GM12878 (cell line): ENCODE measurements around the gene ARL16. TPM values are rescaled to one million over a fixed set of nuclear protein-coding genes. Genes with fewer than 3 reads are reported as not detected.

Experiments used
- ATAC-seq: fragments of 200-7000 bp; cut with Tn5 transposase; 3 replicates; pipeline ENCODE4 v1.9.1; 2020; ENCODE audit warnings: mild to moderate bottlenecking, moderate library complexity
- BruUV-seq: library from RNA; stranded (reverse); fragments of 400-500 nt; replicated peaks from 2 replicates; lab custom pipeline; 2021; lab: Mats Ljungman, UMichigan
- CTCF ChIA-PET: fragments of 300-600 bp; sonication (Branson Sonifier 250); formaldehyde crosslinking; extraction: SDS; loops from one replicate; lab custom pipeline; 2021; ENCODE audit warnings: inconsistent platforms; lab: Yijun Ruan, JAX
- POLR2A ChIA-PET: fragments of 350-600 bp; formaldehyde crosslinking; extraction: SDS; loops from one replicate; lab custom pipeline; 2021; ENCODE audit warnings: inconsistent platforms; lab: Charles Lee
- RAD21 ChIA-PET: fragments of 300-600 bp; sonication (Branson Sonifier 250); formaldehyde crosslinking; loops from one replicate; lab custom pipeline; 2023; ENCODE audit warnings: antibody characterized with exemption; ENCODE audit not compliant: unreplicated experiment; lab: Charles Lee
- SMC1A ChIA-PET: fragments of 300-600 bp; sonication (Branson Sonifier 250); formaldehyde crosslinking; loops from one replicate; lab custom pipeline; 2023; ENCODE audit not compliant: unreplicated experiment, uncharacterized antibody; lab: Charles Lee
- DNase-seq: peaks from one replicate; pipeline ENCODE4 v3.0.0-alpha.2; 2011; ENCODE audit warnings: low read depth, low spot score
- FAIRE-seq: peaks from 3 replicates; lab custom pipeline; 2011; peaks lifted over from hg19 to GRCh38; lab: Jason Lieb, UNC
- H2AFZ ChIP-seq: 2 replicates; pipeline ENCODE4 v1.6.0; 2011; ENCODE audit warnings: low read depth, low read length, control low read depth; ENCODE audit not compliant: control insufficient read depth
- H3K27ac ChIP-seq: 2 replicates; pipeline ENCODE4 v1.5.1; 2011; ENCODE audit warnings: control low read depth; ENCODE audit not compliant: control insufficient read depth, insufficient read depth
- H3K27me3 ChIP-seq, 2 experiments: replicated peaks in 1 of 2; 2 replicates each; pipeline versions ENCODE4 v1.6.0 to v1.6.1; 2011; ENCODE audit warnings: low read length in 1 of 2; ENCODE audit not compliant: control insufficient read depth in 2 of 2, insufficient read depth in 2 of 2
- H3K36me3 ChIP-seq, 2 experiments: 2 replicates each; pipeline ENCODE4 v1.5.1; 2011; ENCODE audit warnings: low read length in 1 of 2; ENCODE audit not compliant: control insufficient read depth in 2 of 2, insufficient read depth in 2 of 2
- H3K4me1 ChIP-seq: 2 replicates; pipeline ENCODE4 v1.6.1; 2011; ENCODE audit warnings: mild to moderate bottlenecking, low read length, moderate library complexity, mixed read lengths; ENCODE audit not compliant: control insufficient read depth, insufficient read depth
- H3K4me2 ChIP-seq: 2 replicates; pipeline ENCODE4 v1.6.0; 2011; ENCODE audit warnings: control low read depth; ENCODE audit not compliant: control insufficient read depth, insufficient read depth
- H3K4me3 ChIP-seq: fragments of 200-600 bp; sonication (generic); 2 replicates; pipeline ENCODE4 v1.5.1; 2016
- H3K79me2 ChIP-seq: 2 replicates; pipeline ENCODE4 v1.6.0; 2011; ENCODE audit warnings: low read length; ENCODE audit not compliant: control insufficient read depth, insufficient read depth
- H3K9ac ChIP-seq: 2 replicates; pipeline ENCODE4 v1.8.0; 2011; ENCODE audit warnings: low read length, control low read depth, mixed read lengths; ENCODE audit not compliant: control insufficient read depth, insufficient read depth
- H3K9me3 ChIP-seq: replicated peaks from 3 replicates; pipeline ENCODE4 v1.5.1; 2011; ENCODE audit warnings: mild to moderate bottlenecking, low read length; ENCODE audit not compliant: control insufficient read depth, insufficient read depth
- H4K20me1 ChIP-seq: 2 replicates; pipeline ENCODE4 v1.6.0; 2011; ENCODE audit not compliant: control insufficient read depth, insufficient read depth
- CHD2 ChIP-seq: IDR thresholded peaks from 2 replicates; pipeline ENCODE4 v1.6.1; 2011; ENCODE audit warnings: low read depth, low read length, improper control_type of control experiment, borderline replicate concordance
- CTCF ChIP-seq, 3 experiments: IDR thresholded peaks in 2 of 3; conservative IDR thresholded peaks in 1 of 3; 2 replicates each; pipeline ENCODE4 v1.5.1; 2011; ENCODE audit warnings: low read depth in 3 of 3, low read length in 3 of 3, mild to moderate bottlenecking in 3 of 3, control low read depth in 2 of 3, moderate library complexity in 2 of 3, inconsistent platforms in 1 of 3, mixed read lengths in 1 of 3; ENCODE audit not compliant: control insufficient read depth in 2 of 3, insufficient read depth in 1 of 3; ENCODE audit errors: extremely low read depth in 1 of 3
- EZH2 ChIP-seq: IDR thresholded peaks from 2 replicates; pipeline ENCODE4 v1.6.1; 2012; ENCODE audit warnings: low read depth, mild to moderate bottlenecking, control low read depth, inconsistent platforms, low read length, borderline replicate concordance; ENCODE audit not compliant: control insufficient read depth
- GABPA ChIP-seq: IDR thresholded peaks from 2 replicates; pipeline ENCODE4 v1.6.1; 2014; ENCODE audit warnings: antibody characterized with exemption, low read depth, mild to moderate bottlenecking, inconsistent platforms
- HDAC6 ChIP-seq: fragments of 200-600 bp; sonication (generic); IDR thresholded peaks from one replicate; pipeline ENCODE4 v1.8.0; 2017; ENCODE audit warnings: antibody characterized with exemption; ENCODE audit not compliant: unreplicated experiment
- JUNB ChIP-seq: IDR thresholded peaks from 2 replicates; pipeline ENCODE4 v1.6.1; 2016; ENCODE audit warnings: antibody characterized with exemption, mild to moderate bottlenecking
- MEF2B ChIP-seq: fragments of 450-650 bp; IDR thresholded peaks from 2 replicates; pipeline ENCODE4 v1.6.1; 2018; ENCODE audit warnings: mild to moderate bottlenecking, moderate library complexity; ENCODE audit not compliant: partially characterized antibody, poor library complexity, severe bottlenecking
- MXI1 ChIP-seq: fragments of 150-350 bp; IDR thresholded peaks from 2 replicates; pipeline ENCODE4 v1.6.1; 2011; ENCODE audit warnings: low read depth, mild to moderate bottlenecking, inconsistent platforms, low read length, improper control_type of control experiment
- PAX5 ChIP-seq: IDR thresholded peaks from 2 replicates; pipeline ENCODE4 v1.6.1; 2011; ENCODE audit warnings: low read depth, low read length, borderline replicate concordance
- POLR2AphosphoS2 ChIP-seq: IDR thresholded peaks from 2 replicates; pipeline ENCODE4 v1.6.1; 2011; ENCODE audit warnings: low read depth, mild to moderate bottlenecking, low read length, improper control_type of control experiment, moderate library complexity
- RAD21 ChIP-seq: IDR thresholded peaks from 2 replicates; pipeline ENCODE4 v1.6.1; 2011; ENCODE audit warnings: mild to moderate bottlenecking, low read depth, low read length, moderate library complexity; ENCODE audit not compliant: insufficient read depth
- RELA ChIP-seq: fragments of 450-650 bp; IDR thresholded peaks from 2 replicates; pipeline ENCODE4 v1.8.0; 2014; ENCODE audit warnings: borderline replicate concordance; ENCODE audit not compliant: partially characterized antibody
- SMAD1 ChIP-seq: fragments of 450-650 bp; IDR thresholded peaks from 2 replicates; pipeline ENCODE4 v1.6.1; 2018; ENCODE audit warnings: mild to moderate bottlenecking, low read depth; ENCODE audit not compliant: partially characterized antibody
- WRNIP1 ChIP-seq: IDR thresholded peaks from 2 replicates; pipeline ENCODE4 v1.6.1; 2011; ENCODE audit warnings: low read depth, low read length, improper control_type of control experiment, borderline replicate concordance
- YY1 ChIP-seq: IDR thresholded peaks from 2 replicates; pipeline ENCODE4 v1.6.1; 2011; ENCODE audit warnings: low read depth, mild to moderate bottlenecking, low read length
- WGBS: methylation state at CpG from one replicate; pipeline ENCODE4 v1.1.6; 2016; ENCODE audit warnings: low lambda C conversion rate; ENCODE audit not compliant: insufficient replicate concordance, insufficient coverage; ENCODE audit errors: missing lambda C conversion rate; 5-methylcytosine and 5-hydroxymethylcytosine counted together
- in situ Hi-C: fragments of 300-500 bp; cut with MboI; formaldehyde crosslinking; loops from 9 replicates; pipeline ENCODE4 v1.14.3; 2018; ENCODE audit warnings: mixed read lengths
- intact Hi-C: fragments of 100-400 bp; cut with micrococcal nuclease; formaldehyde crosslinking; loops from one replicate; pipeline ENCODE4 v1.14.2; 2022; ENCODE audit not compliant: unreplicated experiment
- polyA plus RNA-seq, 11 experiments: library from polyadenylated mRNA; depleted of rRNA in 4 of 11; unstranded in 6 of 11; stranded (reverse) in 5 of 11; fragments of >200 nt; fragmentation: Nextera tagmentation in 4 of 11; fragmentation: Illumina TruSeq in 1 of 11; extraction: Ambion mirVana in 4 of 11; extraction: Trizol in 1 of 11; gene quantifications; 1 replicate in 1 of 11; 2 replicates in 10 of 11; pipeline versions ENCODE4 v1.2.1 to v1.2.3, GENCODE V29; 2011 to 2016; ENCODE audit warnings: inconsistent platforms in 2 of 11, missing spikeins in 2 of 11, low read depth in 1 of 11
- total RNA-seq, 4 experiments: library from RNA; depleted of rRNA in 3 of 4; stranded (reverse); fragments of >200 nt in 3 of 4; fragmentation: Illumina TruSeq in 1 of 4; extraction: Trizol in 1 of 4; gene quantifications; 2 replicates each; pipeline versions ENCODE4 v1.2.1 to v1.2.3, GENCODE V29; 2013 to 2021

Gene ARL16
- total and polyA plus RNA-seq, 10 of the 15 experiments (the other 5 are each of a cell fraction or from before 2014, with no cell fraction given), result 4.7 to 47.6 (median 30.9) TPM

- no peaks in the 10 kb centered on the region for H4K20me1 ChIP-seq
- H3K4me3 ChIP-seq, result no peak overlapping the region
- WGBS, result 12% methylated on average over 4 of the region's 4 CpGs
- FAIRE-seq, result no peak
- no peak for DNase-seq
- ChIA-PET CTCF (no interaction called here), RAD21 (interaction anchor here (1.0 kb wide), 1 partner anchor 105 kb away, joined by 3 read pairs; the partner anchor contains the start of gene FAAP100), POLR2A (interaction anchor here (1.1 kb wide), 1 partner anchor 27 kb away, joined by 3 read pairs; the partner anchor contains the start of genes ARL16 and HGS), SMC1A (no interaction called here)
- H3K9me3 ChIP-seq, result no peaks in the 10 kb centered on the region
- ATAC-seq, result no peak
- intact Hi-C loops (no loop called here), in situ Hi-C loops (no loop called here)
- BruUV-seq, result no TSS peak
- no peak overlapping the region for H3K9ac ChIP-seq
- TF ChIP-seq MXI1 (no peak), EZH2 (no peak), MEF2B (no peak), JUNB (no peak), CHD2 (no peak), RELA (no peak), RAD21 (no peak), PAX5 (no peak), SMAD1 (no peak), WRNIP1 (no peak), YY1 (no peak), POLR2AphosphoS2 (no peak), CTCF (IDR thresholded peaks at IDR 0.05 in 2 of 3, conservative IDR thresholded peaks at IDR 0.05 in 1 of 3; ENCODE audit: control insufficient read depth in 2 of 3, extremely low read depth in 1 of 3, insufficient read depth in 1 of 3, low read depth in 3 of 3, low read length in 3 of 3) (no peak), GABPA (no peak), HDAC6 (no peak)
- H3K36me3 ChIP-seq, result no peaks in the 10 kb centered on the region
- no peak overlapping the region for H3K27ac ChIP-seq
- H2AFZ ChIP-seq, result no peak overlapping the region
- peaks cover 8% of the 10 kb centered on the region; the same call in 1 of the 2 replicates for H3K4me1 ChIP-seq
- no peaks in the 10 kb centered on the region for H3K27me3 ChIP-seq
- H3K4me2 ChIP-seq, result no peak overlapping the region
- no peaks in the 10 kb centered on the region for H3K79me2 ChIP-seq
Observed at GRCh38 chr17:81656835-81657234, 26.8 kb downstream of the ARL16 start.
